ENCODE measurements around the gene PDXP. TPM values are rescaled to one million over a fixed set of nuclear protein-coding genes. Genes with fewer than 3 reads are reported as not detected.
A peak's percentile ranks its signal among the peaks of the same experiment; 100 is the strongest.

Gene PDXP
- total and polyA plus RNA-seq, 2 of the 4 experiments (the other 2 are of a cell fraction), result 5.4 to 24.1 TPM

- H3K4ac ChIP-seq (ENCODE audit: low read depth, low read length), result peak overlapping the region; percentile 56; the same call in 1 of the 2 replicates
- H3K9ac ChIP-seq (ENCODE audit: low read depth, low read length), result peak overlapping the region; percentile 3; the same call in 1 of the 2 replicates
- H3K79me1 ChIP-seq (ENCODE audit: low read depth in 1 of 2, low read length in 2 of 2), result peaks cover 0 to 12% of the 10 kb centered on the region in 2 experiments; a peak in 2 of 4 replicates
- H3K23ac ChIP-seq (ENCODE audit: low read depth, low read length), result no peak overlapping the region
- H2AFZ ChIP-seq (replicated peaks; ENCODE audit: low read length, poor library complexity), result peak overlapping the region; percentile 79
- H2BK5ac ChIP-seq (ENCODE audit: low read depth, low read length, poor library complexity, severe bottlenecking), result no peak overlapping the region
- H3K27ac ChIP-seq (ENCODE audit: insufficient read depth, low read length), result peak overlapping the region; percentile 9; the same call in 1 of the 2 replicates
- CTCF ChIA-PET, result interaction anchor here (0.7 kb wide), 1 partner anchor 10 kb away, joined by 3 read pairs; no protein-coding TSS in a partner anchor
- no peak overlapping the region for H2BK15ac ChIP-seq (ENCODE audit: low read depth, low read length)
- BruUV-seq (replicated peaks), result no TSS peak
- no peak overlapping the region for H3K18ac ChIP-seq (ENCODE audit: low read depth, low read length)
- H4K8ac ChIP-seq (ENCODE audit: low read depth in 2 of 2, low read length in 2 of 2), result peak overlapping the region in 1 of 2 experiments; percentile 26; a peak in 1 of 4 replicates
- H3K9me1 ChIP-seq (ENCODE audit: insufficient read depth, low read length), result no peaks in the 10 kb centered on the region
- H2BK120ac ChIP-seq (ENCODE audit: low read depth, low read length), result no peak overlapping the region
- 75% methylated on average over 4 of the region's 22 CpGs; no CpG with 5 or more reads in 1 of the 2 experiments for WGBS, 2 experiments (ENCODE audit: extremely low coverage in 2 of 2, insufficient read length in 1 of 2)
- ATAC-seq (ENCODE audit: low read depth) (peak; percentile 94), DNase-seq (peak; percentile 43)
- H2AK5ac ChIP-seq (ENCODE audit: low read depth, low read length), result peak overlapping the region; percentile 63; the same call in 1 of the 2 replicates
- no peaks in the 10 kb centered on the region for H3K9me3 ChIP-seq (ENCODE audit: control insufficient read depth, insufficient read depth, low read length)
- no peak overlapping the region for H3K14ac ChIP-seq (replicated peaks; ENCODE audit: low read depth, low read length)
- H2AK9ac ChIP-seq (replicated peaks; ENCODE audit: low read depth, low read length, poor library complexity), result peak overlapping the region; percentile 79
- H4K20me1 ChIP-seq (ENCODE audit: insufficient read depth, low read length), result no peaks in the 10 kb centered on the region; the same call in 1 of the 2 replicates
- in situ Hi-C loops (cut with MboI; ENCODE audit: low sequenced_read_pairs) (no loop called here), dilution Hi-C loops (cut with HindIII; ENCODE audit: low sequenced_read_pairs, unreplicated experiment) (no loop called here), intact Hi-C loops (cut with micrococcal nuclease) (loop anchor here (1.0 kb wide), 2 partner anchors 58 to 129 kb away; no protein-coding TSS in a partner anchor)
- H3K27me3 ChIP-seq (ENCODE audit: control insufficient read depth, insufficient read depth, low read length), result no peaks in the 10 kb centered on the region
- no peak overlapping the region for H4K91ac ChIP-seq (ENCODE audit: insufficient read depth, low read depth, low read length)
- no peak overlapping the region for H3K4me3 ChIP-seq (ENCODE audit: insufficient read depth, low read depth, low read length)
- POLR2A ChIA-PET (ENCODE audit: unreplicated experiment), result no interaction called here
- no peak overlapping the region for H3K56ac ChIP-seq (ENCODE audit: extremely low read depth, insufficient read depth, low read length)
- H3K4me2 ChIP-seq (ENCODE audit: low read depth, low read length), result no peak overlapping the region; the same call in 1 of the 2 replicates
- peaks cover 47% of the 10 kb centered on the region for H3K36me3 ChIP-seq (ENCODE audit: control insufficient read depth, insufficient read depth, low read length)
- peak overlapping the region; percentile 6; the same call in 1 of the 2 replicates for H4K5ac ChIP-seq (ENCODE audit: low read depth, low read length)
- peaks cover 3% of the 10 kb centered on the region; the same call in 1 of the 2 replicates for H3K4me1 ChIP-seq (ENCODE audit: control insufficient read depth, insufficient read depth, low read length)
- H2BK20ac ChIP-seq (ENCODE audit: low read depth, low read length), result no peak overlapping the region
- no peak for TF ChIP-seq USF2 (IDR thresholded peaks at IDR 0.05; ENCODE audit: low read depth, low read length)
- no peak for TF ChIP-seq POLR2A (IDR thresholded peaks at IDR 0.05; ENCODE audit: low read depth, low read length)
- no peak for TF ChIP-seq FOS (IDR thresholded peaks at IDR 0.05; ENCODE audit: low read depth, low read length)
- TF ChIP-seq MAZ (IDR thresholded peaks at IDR 0.05; ENCODE audit: borderline replicate concordance, low read depth, low read length), result peak; percentile 85
- TF ChIP-seq CEBPB (IDR thresholded peaks at IDR 0.05; ENCODE audit: low read depth, low read length), result no peak
- TF ChIP-seq MXI1 (IDR thresholded peaks at IDR 0.05; ENCODE audit: borderline replicate concordance, low read depth, low read length), result no peak
- TF ChIP-seq MAFK (IDR thresholded peaks at IDR 0.05; ENCODE audit: low read depth, low read length), result no peak
- TF ChIP-seq CTCF (conservative IDR thresholded peaks at IDR 0.05; ENCODE audit: low read depth, low read length), result peak; percentile 70
- no peak for TF ChIP-seq CHD1 (IDR thresholded peaks at IDR 0.05; ENCODE audit: low read depth, low read length)
- no peak for TF ChIP-seq ELK1 (IDR thresholded peaks at IDR 0.05; ENCODE audit: borderline replicate concordance, low read depth, low read length)
- TF ChIP-seq RAD21 (IDR thresholded peaks at IDR 0.05; ENCODE audit: low read length), result peak; percentile 65
- TF ChIP-seq RCOR1 (IDR thresholded peaks at IDR 0.05; ENCODE audit: insufficient replicate concordance, low read length), result no peak
- no peak for TF ChIP-seq NFE2L2 (IDR thresholded peaks at IDR 0.05; ENCODE audit: low read depth, low read length)
Measured at GRCh38 chr22:37623075-37624016, 35.2 kb upstream of the PDXP start.
